ENCODE measurements around the gene TMEM50A.
"Not testable (repeated sequence)": the region's sequence is repeated elsewhere in the genome, so short reads cannot be mapped to it uniquely, and the experiment has no call there.

Gene TMEM50A

GRCh38 chr1:25341746-25342145, 3.6 kb downstream of the TMEM50A start:
- Histone ChIP-seq H3K4me3 (ENCODE audit: low read length) (no peak overlapping the region), H3K27ac (ENCODE audit: low read length) (no peak overlapping the region), H3K27me3 (ENCODE audit: insufficient read depth, low read length) (no peaks in the 10 kb centered on the region), H3K36me3 (ENCODE audit: insufficient read depth, low read depth, low read length) (peaks cover 38% of the 10 kb centered on the region), H3K4me1 (ENCODE audit: insufficient read depth, low read length) (peaks cover 5% of the 10 kb centered on the region), H3K9ac (ENCODE audit: low read depth, low read length) (no peak overlapping the region), H3K9me3 (ENCODE audit: insufficient read depth, low read depth, low read length) (no peaks in the 10 kb centered on the region)

GRCh38 chr1:25342846-25343245, 4.7 kb downstream of the TMEM50A start:
- no peaks in the 10 kb centered on the region for H3K9me3 ChIP-seq (ENCODE audit: insufficient read depth, low read depth, low read length)
- H3K27ac ChIP-seq (ENCODE audit: low read length) = no peak overlapping the region
- H3K36me3 ChIP-seq (ENCODE audit: insufficient read depth, low read depth, low read length) = peaks cover 47% of the 10 kb centered on the region
- no peak overlapping the region for H3K4me3 ChIP-seq (ENCODE audit: low read length)
- H3K4me1 ChIP-seq (ENCODE audit: insufficient read depth, low read length) = peaks cover 5% of the 10 kb centered on the region
- H3K9ac ChIP-seq (ENCODE audit: low read depth, low read length) = no peak overlapping the region
- no peaks in the 10 kb centered on the region for H3K27me3 ChIP-seq (ENCODE audit: insufficient read depth, low read length)

GRCh38 chr1:25343872-25344271, 5.7 kb downstream of the TMEM50A start:
- Histone ChIP-seq H3K36me3 (ENCODE audit: insufficient read depth, low read depth, low read length) (peaks cover 48% of the 10 kb centered on the region), H3K9me3 (ENCODE audit: insufficient read depth, low read depth, low read length) (no peaks in the 10 kb centered on the region), H3K27ac (ENCODE audit: low read length) (no peak overlapping the region), H3K4me1 (ENCODE audit: insufficient read depth, low read length) (peaks cover 5% of the 10 kb centered on the region), H3K4me3 (ENCODE audit: low read length) (no peak overlapping the region), H3K27me3 (ENCODE audit: insufficient read depth, low read length) (no peaks in the 10 kb centered on the region), H3K9ac (ENCODE audit: low read depth, low read length) (no peak overlapping the region)

GRCh38 chr1:25347556-25347955, 9.4 kb downstream of the TMEM50A start:
- Histone ChIP-seq H3K27me3 (ENCODE audit: insufficient read depth, low read length) (no peaks in the 10 kb centered on the region), H3K36me3 (ENCODE audit: insufficient read depth, low read depth, low read length) (peaks cover 65% of the 10 kb centered on the region), H3K27ac (ENCODE audit: low read length) (no peak overlapping the region)

GRCh38 chr1:25349606-25350005, 11.5 kb downstream of the TMEM50A start:
- peaks cover 63% of the 10 kb centered on the region for H3K36me3 ChIP-seq (ENCODE audit: insufficient read depth, low read depth, low read length)
- no peaks in the 10 kb centered on the region for H3K27me3 ChIP-seq (ENCODE audit: insufficient read depth, low read length)
- no peak overlapping the region for H3K4me3 ChIP-seq (ENCODE audit: low read length)
- no peak overlapping the region for H3K27ac ChIP-seq (ENCODE audit: low read length)
- H3K4me1 ChIP-seq (ENCODE audit: insufficient read depth, low read length) = no peaks in the 10 kb centered on the region
- no peaks in the 10 kb centered on the region for H3K9me3 ChIP-seq (ENCODE audit: insufficient read depth, low read depth, low read length)
- H3K9ac ChIP-seq (ENCODE audit: low read depth, low read length) = no peak overlapping the region

More at GRCh38 chr1:25347556-25347955, 9.4 kb downstream of the TMEM50A start:
- Histone ChIP-seq H3K4me3 (ENCODE audit: low read length) (no peak overlapping the region), H3K9ac (ENCODE audit: low read depth, low read length) (no peak overlapping the region), H3K9me3 (ENCODE audit: insufficient read depth, low read depth, low read length) (no peaks in the 10 kb centered on the region), H3K4me1 (ENCODE audit: insufficient read depth, low read length) (no peaks in the 10 kb centered on the region)

GRCh38 chr1:25355841-25356395, 17.8 kb downstream of the TMEM50A start:
- no peak overlapping the region for H3K27ac ChIP-seq (ENCODE audit: low read length)
- H3K36me3 ChIP-seq (ENCODE audit: insufficient read depth, low read depth, low read length) = peaks cover 77% of the 10 kb centered on the region
- H3K9ac ChIP-seq (ENCODE audit: low read depth, low read length) = no peak overlapping the region
- H3K27me3 ChIP-seq (ENCODE audit: insufficient read depth, low read length) = no peaks in the 10 kb centered on the region
- H3K9me3 ChIP-seq (ENCODE audit: insufficient read depth, low read depth, low read length) = no peaks in the 10 kb centered on the region
- no peak overlapping the region for H3K4me3 ChIP-seq (ENCODE audit: low read length)
- no peaks in the 10 kb centered on the region for H3K4me1 ChIP-seq (ENCODE audit: insufficient read depth, low read length)

- H3K9ac ChIP-seq (ENCODE audit: low read depth, low read length) = no peak overlapping the region
- H3K4me1 ChIP-seq (ENCODE audit: insufficient read depth, low read length) = no peaks in the 10 kb centered on the region
- no peak overlapping the region for H3K4me3 ChIP-seq (ENCODE audit: low read length)
- no peak overlapping the region for H3K27ac ChIP-seq (ENCODE audit: low read length)
- peaks cover 80% of the 10 kb centered on the region for H3K36me3 ChIP-seq (ENCODE audit: insufficient read depth, low read depth, low read length)
- no peaks in the 10 kb centered on the region for H3K9me3 ChIP-seq (ENCODE audit: insufficient read depth, low read depth, low read length)
- H3K27me3 ChIP-seq (ENCODE audit: insufficient read depth, low read length) = no peaks in the 10 kb centered on the region
Measured at GRCh38 chr1:25356441-25356840, 18.3 kb downstream of the TMEM50A start.

- Histone ChIP-seq H3K27ac (ENCODE audit: low read length) (no peak overlapping the region), H3K36me3 (ENCODE audit: insufficient read depth, low read depth, low read length) (peaks cover 80% of the 10 kb centered on the region), H3K4me3 (ENCODE audit: low read length) (no peak overlapping the region), H3K9me3 (ENCODE audit: insufficient read depth, low read depth, low read length) (no peaks in the 10 kb centered on the region), H3K4me1 (ENCODE audit: insufficient read depth, low read length) (no peaks in the 10 kb centered on the region), H3K27me3 (ENCODE audit: insufficient read depth, low read length) (no peaks in the 10 kb centered on the region), H3K9ac (ENCODE audit: low read depth, low read length) (no peak overlapping the region)
Measured at GRCh38 chr1:25356848-25357247, 18.7 kb downstream of the TMEM50A start.

GRCh38 chr1:25360596-25361581, 22.8 kb downstream of the TMEM50A start:
- Histone ChIP-seq H3K4me3 (ENCODE audit: low read length) (no peak overlapping the region), H3K9ac (ENCODE audit: low read depth, low read length) (no peak overlapping the region), H3K27ac (ENCODE audit: low read length) (no peak overlapping the region), H3K36me3 (ENCODE audit: insufficient read depth, low read depth, low read length) (peaks cover 50% of the 10 kb centered on the region), H3K27me3 (ENCODE audit: insufficient read depth, low read length) (no peaks in the 10 kb centered on the region), H3K4me1 (ENCODE audit: insufficient read depth, low read length) (no peaks in the 10 kb centered on the region), H3K9me3 (ENCODE audit: insufficient read depth, low read depth, low read length) (no peaks in the 10 kb centered on the region)

- no peak overlapping the region for H3K4me3 ChIP-seq (ENCODE audit: low read length)
- H3K36me3 ChIP-seq (ENCODE audit: insufficient read depth, low read depth, low read length) = peaks cover 40% of the 10 kb centered on the region
- no peak overlapping the region for H3K27ac ChIP-seq (ENCODE audit: low read length)
- no peak overlapping the region for H3K9ac ChIP-seq (ENCODE audit: low read depth, low read length)
- H3K27me3 ChIP-seq (ENCODE audit: insufficient read depth, low read length) = no peaks in the 10 kb centered on the region
- H3K4me1 ChIP-seq (ENCODE audit: insufficient read depth, low read length) = no peaks in the 10 kb centered on the region
- no peaks in the 10 kb centered on the region for H3K9me3 ChIP-seq (ENCODE audit: insufficient read depth, low read depth, low read length)
Measured at GRCh38 chr1:25361901-25362300, 23.8 kb downstream of the TMEM50A start.

GRCh38 chr1:25362634-25363559, 24.8 kb downstream of the TMEM50A start:
- H3K4me1 ChIP-seq (ENCODE audit: insufficient read depth, low read length); H3K9ac ChIP-seq (ENCODE audit: low read depth, low read length); H3K9me3 ChIP-seq (ENCODE audit: insufficient read depth, low read depth, low read length); H3K27ac ChIP-seq (ENCODE audit: low read length); H3K27me3 ChIP-seq (ENCODE audit: insufficient read depth, low read length); H3K4me3 ChIP-seq (ENCODE audit: low read length): not testable (repeated sequence)
- H3K36me3 ChIP-seq (ENCODE audit: insufficient read depth, low read depth, low read length) = peaks cover 35% of the 10 kb centered on the region

Data from iPS-20b (cell line).